ENCODE measurements around the gene ADAMTSL5.

GRCh38 chr19:1516395-1516753 is 3.6 kb upstream of the ADAMTSL5 start:
- TF ChIP-seq CTCF (IDR thresholded peaks at IDR 0.05): no peak
- no peak for TF ChIP-seq POLR2A (IDR thresholded peaks at IDR 0.05)
